HL-60 (cell line): ENCODE results near the gene GALNT9.

Experiments
- DNase-seq, 2 experiments: peaks; one replicate each; pipeline ENCODE4 v3.0.0-alpha.2; 2010 to 2020; ENCODE audit warnings: low read depth in 1 of 2, low spot score in 1 of 2
- H3K27ac ChIP-seq: fragments of 250-450 bp; sonication (Bioruptor Pico); replicated peaks from 2 replicates; pipeline ENCODE4 v1.5.1; 2020; ENCODE audit warnings: mild to moderate bottlenecking, moderate library complexity
- H3K27me3 ChIP-seq: fragments of 250-450 bp; sonication (Bioruptor Pico); 2 replicates; pipeline ENCODE4 v1.5.1; 2021; ENCODE audit warnings: mild to moderate bottlenecking, moderate library complexity; ENCODE audit not compliant: insufficient read depth, poor library complexity, severe bottlenecking
- H3K4me3 ChIP-seq: replicated peaks from 2 replicates; pipeline ENCODE4 v1.5.1; 2011; ENCODE audit warnings: mild to moderate bottlenecking, control low read depth, low read length; ENCODE audit not compliant: insufficient read depth
- CTCF ChIP-seq: IDR thresholded peaks from one replicate; pipeline ENCODE4 v1.5.1; 2011; ENCODE audit warnings: low read length, control low read depth, inconsistent platforms; ENCODE audit not compliant: insufficient read depth
- GABPA ChIP-seq: IDR thresholded peaks from 2 replicates; pipeline ENCODE4 v1.6.1; 2012; ENCODE audit warnings: low read depth
- POLR2AphosphoS5 ChIP-seq: IDR thresholded peaks from 2 replicates; pipeline ENCODE4 v1.6.1; 2012; ENCODE audit warnings: low read depth
- REST ChIP-seq: IDR thresholded peaks from 2 replicates; pipeline ENCODE4 v1.6.1; 2012; ENCODE audit warnings: low read depth; ENCODE audit not compliant: insufficient replicate concordance
- SPI1 ChIP-seq: IDR thresholded peaks from 2 replicates; pipeline ENCODE4 v1.6.1; 2012; ENCODE audit warnings: low read depth, mild to moderate bottlenecking, borderline replicate concordance

GALNT9 gene

GRCh38 chr12:132271755-132272092 lies 57.7 kb downstream of the GALNT9 start:
- no peak for DNase-seq
- TF ChIP-seq POLR2AphosphoS5, result no peak
- Histone ChIP-seq H3K27me3 (peaks cover 10% of the 10 kb centered on the region), H3K4me3 (no peak overlapping the region), H3K27ac (no peak overlapping the region)

GRCh38 chr12:132270969-132271754 lies 58.2 kb downstream of the GALNT9 start:
- Histone ChIP-seq H3K27ac (no peak overlapping the region), H3K4me3 (no peak overlapping the region), H3K27me3 (peaks cover 4% of the 10 kb centered on the region)
- TF ChIP-seq CTCF (no peak), SPI1 (no peak), REST (no peak), GABPA (no peak), POLR2AphosphoS5 (no peak)
- no peak for DNase-seq

- DNase-seq, result no peak
- H3K27me3 ChIP-seq, result peaks cover 4% of the 10 kb centered on the region
- TF ChIP-seq CTCF, result no peak
- no peak for TF ChIP-seq SPI1
- no peak for TF ChIP-seq POLR2AphosphoS5
- no peak for TF ChIP-seq REST
- TF ChIP-seq GABPA, result no peak
Measured at GRCh38 chr12:132270516-132270915, 58.9 kb downstream of the GALNT9 start.

GRCh38 chr12:132269271-132269968 lies 60.0 kb downstream of the GALNT9 start:
- TF ChIP-seq SPI1 (no peak), CTCF (no peak), REST (no peak), GABPA (no peak), POLR2AphosphoS5 (no peak)
- Histone ChIP-seq H3K27ac (no peak overlapping the region), H3K4me3 (no peak overlapping the region), H3K27me3 (peaks cover 4% of the 10 kb centered on the region)
- no peak for DNase-seq

More at GRCh38 chr12:132270516-132270915, 58.9 kb downstream of the GALNT9 start:
- H3K4me3 ChIP-seq, result no peak overlapping the region
- H3K27ac ChIP-seq, result no peak overlapping the region
